HG02840 (cell line): ENCODE results near the gene ZNF335.
"Not testable (repeated sequence)": the region's sequence is repeated elsewhere in the genome, so short reads cannot be mapped to it uniquely, and the experiment has no call there.

Source experiments
- ATAC-seq: cut with Tn5 transposase; IDR thresholded peaks from one replicate; pipeline ENCODE4 v1.9.1; 2021; ENCODE audit warnings: mild to moderate bottlenecking, moderate library complexity, moderate number of reproducible peaks; ENCODE audit not compliant: unreplicated experiment, low FRiP score

The ZNF335 gene

GRCh38 chr20:45956326-45956725 lies 15.7 kb downstream of the ZNF335 start:
- ATAC-seq = not testable (repeated sequence)

- ATAC-seq = no peak
These were observed 18.3 kb downstream of the ZNF335 start for GRCh38 chr20:45953672-45954071.

- ATAC-seq = no peak
These were observed 19.1 kb downstream of the ZNF335 start for GRCh38 chr20:45952861-45953260.

GRCh38 chr20:45951925-45952834 lies 19.8 kb downstream of the ZNF335 start:
- no peak for ATAC-seq

GRCh38 chr20:45950330-45950646 lies 21.7 kb downstream of the ZNF335 start:
- ATAC-seq = no peak

- no peak for ATAC-seq
These were observed 22.3 kb downstream of the ZNF335 start for GRCh38 chr20:45949542-45950329.

GRCh38 chr20:45948742-45949541 lies 23.1 kb downstream of the ZNF335 start:
- no peak for ATAC-seq

GRCh38 chr20:45948261-45948733 lies 23.7 kb downstream of the ZNF335 start:
- ATAC-seq = no peak

GRCh38 chr20:45947110-45947866 lies 24.7 kb downstream of the ZNF335 start:
- no peak for ATAC-seq

- ATAC-seq = no peak
These were observed 25.6 kb downstream of the ZNF335 start for GRCh38 chr20:45946149-45946970.

- no peak for ATAC-seq
These were observed 26.3 kb downstream of the ZNF335 start for GRCh38 chr20:45945678-45946148.

GRCh38 chr20:45944965-45945677 lies 26.9 kb downstream of the ZNF335 start:
- ATAC-seq = no peak

- ATAC-seq = no peak
These were observed 27.6 kb downstream of the ZNF335 start for GRCh38 chr20:45944151-45944964.

GRCh38 chr20:45943613-45944012 lies 28.4 kb downstream of the ZNF335 start:
- ATAC-seq = no peak

- ATAC-seq = no peak
These were observed 31.5 kb downstream of the ZNF335 start for GRCh38 chr20:45940469-45940868.

GRCh38 chr20:45940053-45940452 lies 31.9 kb downstream of the ZNF335 start:
- ATAC-seq = no peak

- ATAC-seq = no peak
These were observed 33.1 kb downstream of the ZNF335 start for GRCh38 chr20:45938727-45939438.
